Liver (tissue), 9 donors: ENCODE measurements around the gene ALX4. TPM values are rescaled to one million over a fixed set of nuclear protein-coding genes. Genes with fewer than 3 reads are reported as not detected.

Source experiments
- DNase-seq: peaks from one replicate; pipeline ENCODE4 v3.0.0-alpha.2; 2017; ENCODE audit warnings: low spot score
- H3K27ac ChIP-seq, 2 donors: one replicate each; pipeline ENCODE4 v1.7.0; 2013; ENCODE audit warnings: inconsistent platforms in 2 of 2, low read length in 2 of 2, control low read depth in 1 of 2, low read depth in 1 of 2, mild to moderate bottlenecking in 1 of 2
- H3K27me3 ChIP-seq, 4 donors: one replicate each; pipeline versions ENCODE4 v1.6.1 to v1.7.0; 2013; ENCODE audit warnings: low read length in 3 of 4, inconsistent platforms in 1 of 4, mild to moderate bottlenecking in 1 of 4, moderate library complexity in 1 of 4; ENCODE audit not compliant: control insufficient read depth in 4 of 4, insufficient read depth in 4 of 4
- H3K36me3 ChIP-seq, 4 donors: one replicate each; pipeline versions ENCODE4 v1.6.1 to v1.7.0; 2013; ENCODE audit warnings: low read length in 3 of 4, mild to moderate bottlenecking in 3 of 4, low read depth in 1 of 4, moderate library complexity in 1 of 4; ENCODE audit not compliant: control insufficient read depth in 4 of 4, insufficient read depth in 3 of 4
- H3K4me1 ChIP-seq, 4 donors: one replicate each; pipeline versions ENCODE4 v1.6.1 to v1.7.0; 2013; ENCODE audit warnings: low read length in 3 of 4, mild to moderate bottlenecking in 3 of 4, moderate library complexity in 1 of 4; ENCODE audit not compliant: control insufficient read depth in 4 of 4, insufficient read depth in 4 of 4
- H3K4me3 ChIP-seq, 3 donors: one replicate each; pipeline versions ENCODE4 v1.6.1 to v1.7.0; 2013; ENCODE audit warnings: low read length in 3 of 3, control low read depth in 1 of 3, low read depth in 1 of 3, mild to moderate bottlenecking in 1 of 3
- H3K9ac ChIP-seq, 2 donors: one replicate each; pipeline ENCODE4 v1.7.0; 2013; ENCODE audit warnings: low read length in 2 of 2, mild to moderate bottlenecking in 2 of 2, moderate library complexity in 2 of 2, control low read depth in 1 of 2, low read depth in 1 of 2
- H3K9me3 ChIP-seq, 4 donors: one replicate each; pipeline versions ENCODE4 v1.6.1 to v1.7.0; 2013; ENCODE audit warnings: low read length in 3 of 4; ENCODE audit not compliant: control insufficient read depth in 4 of 4
- ATF3 ChIP-seq: IDR thresholded peaks from 2 replicates; pipeline ENCODE4 v1.6.1; 2016; ENCODE audit warnings: antibody characterized with exemption
- CTCF ChIP-seq: fragments of 150-350 bp; IDR thresholded peaks from 2 replicates; pipeline ENCODE4 v1.5.1; 2017; ENCODE audit warnings: improper control_type of control experiment, low read depth, low read length; ENCODE audit not compliant: missing input control
- EGR1 ChIP-seq, 2 donors: IDR thresholded peaks; 2 replicates each; pipeline ENCODE4 v1.6.1; 2016 to 2018; ENCODE audit warnings: antibody characterized with exemption in 2 of 2, low read depth in 2 of 2
- FOXA1 ChIP-seq: IDR thresholded peaks from 2 replicates; pipeline ENCODE4 v1.6.1; 2016; ENCODE audit warnings: antibody characterized with exemption
- GABPA ChIP-seq, 2 donors: IDR thresholded peaks in 1 of 2; conservative IDR thresholded peaks in 1 of 2; 2 replicates each; pipeline ENCODE4 v1.6.1; 2016; ENCODE audit warnings: antibody characterized with exemption in 2 of 2, mild to moderate bottlenecking in 1 of 2, moderate library complexity in 1 of 2
- HNF4A ChIP-seq, 2 donors: conservative IDR thresholded peaks; 2 replicates each; pipeline ENCODE4 v1.6.1; 2016; ENCODE audit warnings: antibody characterized with exemption in 2 of 2, mild to moderate bottlenecking in 2 of 2
- HNF4G ChIP-seq: IDR thresholded peaks from 2 replicates; pipeline ENCODE4 v1.6.1; 2016; ENCODE audit warnings: antibody characterized with exemption
- JUND ChIP-seq, 2 donors: IDR thresholded peaks; 2 replicates each; pipeline ENCODE4 v1.6.1; 2016; ENCODE audit warnings: antibody characterized with exemption in 2 of 2
- MAX ChIP-seq: IDR thresholded peaks from 2 replicates; pipeline ENCODE4 v1.6.1; 2016; ENCODE audit warnings: antibody characterized with exemption
- NR2F2 ChIP-seq: IDR thresholded peaks from 2 replicates; pipeline ENCODE4 v1.6.1; 2016; ENCODE audit warnings: antibody characterized with exemption
- REST ChIP-seq: IDR thresholded peaks from 2 replicates; pipeline ENCODE4 v1.6.1; 2016; ENCODE audit warnings: antibody characterized with exemption, mild to moderate bottlenecking
- RXRA ChIP-seq, 2 donors: IDR thresholded peaks; 2 replicates each; pipeline ENCODE4 v1.6.1; 2017 to 2018; ENCODE audit warnings: antibody characterized with exemption in 2 of 2, mild to moderate bottlenecking in 1 of 2
- SP1 ChIP-seq: IDR thresholded peaks from 2 replicates; pipeline ENCODE4 v1.6.1; 2018; ENCODE audit warnings: antibody characterized with exemption, mild to moderate bottlenecking
- TAF1 ChIP-seq: conservative IDR thresholded peaks from 2 replicates; pipeline ENCODE4 v1.6.1; 2016; ENCODE audit warnings: antibody characterized with exemption, mild to moderate bottlenecking
- YY1 ChIP-seq: IDR thresholded peaks from 2 replicates; pipeline ENCODE4 v1.6.1; 2016; ENCODE audit warnings: antibody characterized with exemption, mild to moderate bottlenecking
- WGBS: extraction: QIAGEN DNeasy Blood & Tissue Kit; methylation state at CpG from one replicate; pipeline ENCODE4 v1.1.7; 2013; 5-methylcytosine and 5-hydroxymethylcytosine counted together
- polyA plus RNA-seq, 2 donors: library from polyadenylated mRNA; stranded (reverse) in 1 of 2; unstranded in 1 of 2; fragments of 200-250 nt in 1 of 2; fragments of >200 nt in 1 of 2; fragmentation: Nextera tagmentation in 1 of 2; extraction: Ambion mirVana in 1 of 2; gene quantifications; one replicate each; pipeline versions ENCODE4 v1.2.1 to v1.2.3, GENCODE V29; 2013 to 2015
- total RNA-seq, 2 donors: library from RNA; depleted of rRNA; stranded (reverse); fragments of >200 nt; gene quantifications; one replicate each; pipeline ENCODE4 v1.2.3, GENCODE V29; 2014
- donor health status: healthy.
- donor health status: healthy.
- donor health status: healthy.
- donor health status: healthy.
- donor health status: healthy.

The ALX4 gene
- total and polyA plus RNA-seq, 4 donors = not detected

GRCh38 chr11:44213148-44213547, 96.8 kb downstream of the ALX4 start:
- no peak for TF ChIP-seq YY1
- no peak for TF ChIP-seq CTCF
- no peak for TF ChIP-seq HNF4A (conservative IDR thresholded peaks at IDR 0.05)
- TF ChIP-seq ATF3 = no peak
- TF ChIP-seq FOXA1 = no peak
- TF ChIP-seq REST = no peak
- TF ChIP-seq NR2F2 = no peak
- TF ChIP-seq EGR1 (IDR thresholded peaks at IDR 0.05; ENCODE audit: low read depth in 2 of 2) = no peak
- TF ChIP-seq MAX = no peak
- TF ChIP-seq SP1 = no peak
- no peak for TF ChIP-seq TAF1
- TF ChIP-seq JUND (IDR thresholded peaks at IDR 0.05) = no peak
- no peak for TF ChIP-seq GABPA (IDR thresholded peaks at IDR 0.05 in 1 of 2, conservative IDR thresholded peaks at IDR 0.05 in 1 of 2)
- TF ChIP-seq HNF4G = no peak
- no peaks in the 10 kb centered on the region for H3K36me3 ChIP-seq

GRCh38 chr11:44212128-44212527, 97.8 kb downstream of the ALX4 start:
- TF ChIP-seq RXRA (IDR thresholded peaks at IDR 0.05) = no peak
- Histone ChIP-seq H3K36me3 (peaks cover 0 to 4% (median under 1%) of the 10 kb centered on the region in 4 donors), H3K27ac (no peak overlapping the region), H3K9me3 (peaks cover 0 to 3% (median 0%) of the 10 kb centered on the region in 4 donors), H3K4me1 (no peaks in the 10 kb centered on the region), H3K9ac (no peak overlapping the region), H3K4me3 (no peak overlapping the region), H3K27me3 (no peaks in the 10 kb centered on the region)
- DNase-seq = no peak
- 97% methylated on average over 6 of the region's 6 CpGs for WGBS

More at GRCh38 chr11:44213148-44213547, 96.8 kb downstream of the ALX4 start:
- Histone ChIP-seq H3K27ac (no peak overlapping the region), H3K9me3 (peaks cover 0 to 3% (median 0%) of the 10 kb centered on the region in 4 donors), H3K9ac (no peak overlapping the region), H3K27me3 (no peaks in the 10 kb centered on the region), H3K4me1 (no peaks in the 10 kb centered on the region), H3K4me3 (no peak overlapping the region)
- no peak for DNase-seq
- WGBS = 92% methylated on average over 1 of the region's 1 CpG

Other genes starting within 250 kb of the ALX4 start
- gene ACCS, start 243.9 kb downstream of the ALX4 start, total RNA-seq = 10 to 100 TPM; 12.6 to 17.5 TPM
- gene ACCS, start 243.9 kb downstream of the ALX4 start, polyA plus RNA-seq = 1 to 10 TPM; 8.7 to 9.2 TPM
- gene EXT2, start 214.5 kb downstream of the ALX4 start, total RNA-seq = 10 to 100 TPM; 33.1 to 36.1 TPM
- 10 to 100 TPM in 1 of 2 donors, 1 to 10 TPM in 1; 8.4 to 26.6 TPM for gene EXT2, start 214.5 kb downstream of the ALX4 start, polyA plus RNA-seq